B cell (primary cell): ENCODE results near the gene FRMD8. TPM values are rescaled to one million over a fixed set of nuclear protein-coding genes. Genes with fewer than 3 reads are reported as not detected.
A peak's percentile ranks its signal among the peaks of the same experiment; 100 is the strongest.

ENCODE experiments used
- ATAC-seq: fragments of 200-7000 bp; cut with Tn5 transposase; one replicate; pipeline ENCODE4 v1.10.0; 2021; ENCODE audit warnings: low read depth, mild to moderate bottlenecking, moderate number of reproducible peaks, moderate library complexity
- CTCF ChIA-PET: fragments of 350-600 bp; sonication (Branson Sonifier 250); formaldehyde crosslinking; loops from one replicate; lab custom pipeline; 2021; ENCODE audit warnings: antibody characterized with exemption, inconsistent platforms; lab: Charles Lee
- POLR2A ChIA-PET: fragments of 350-600 bp; sonication (Branson Sonifier 250); formaldehyde crosslinking; loops from one replicate; lab custom pipeline; 2021; ENCODE audit warnings: antibody characterized with exemption; lab: Charles Lee
- DNase-seq: peaks from one replicate; pipeline ENCODE4 v3.0.0; 2013
- H2AFZ ChIP-seq: 2 replicates; pipeline ENCODE4 v1.6.1; 2012; ENCODE audit warnings: mild to moderate bottlenecking, low read depth, low read length; ENCODE audit not compliant: insufficient read depth, poor library complexity, severe bottlenecking
- H3K27ac ChIP-seq, 2 donors: 1 replicate in 1 of 2; 2 replicates in 1 of 2; pipeline ENCODE4 v1.5.1; 2012 to 2013; ENCODE audit warnings: low read length in 2 of 2, mild to moderate bottlenecking in 2 of 2, moderate library complexity in 1 of 2
- H3K27me3 ChIP-seq, 4 experiments: fragments of 200-600 bp in 1 of 4; sonication (generic) in 1 of 4; replicated peaks in 1 of 4; 1 replicate in 2 of 4; 2 replicates in 2 of 4; pipeline versions ENCODE4 v1.6.1 to v1.7.0; 2013 to 2016; ENCODE audit warnings: low read length in 3 of 4, mild to moderate bottlenecking in 2 of 4, mixed read lengths in 1 of 4, moderate library complexity in 1 of 4; ENCODE audit not compliant: insufficient read depth in 4 of 4, control insufficient read depth in 3 of 4; ENCODE audit errors: control extremely low read depth in 1 of 4
- H3K36me3 ChIP-seq, 2 experiments: replicated peaks in 1 of 2; 1 replicate in 1 of 2; 2 replicates in 1 of 2; pipeline versions ENCODE4 v1.6.1 to v1.7.1; 2013; ENCODE audit warnings: low read length in 1 of 2; ENCODE audit not compliant: insufficient read depth in 2 of 2, control insufficient read depth in 1 of 2; ENCODE audit errors: control extremely low read depth in 1 of 2, extremely low read depth in 1 of 2
- H3K4me1 ChIP-seq, 2 donors: fragments of 200-600 bp in 1 of 2; sonication (generic) in 1 of 2; 1 replicate in 1 of 2; 2 replicates in 1 of 2; pipeline versions ENCODE4 v1.5.1 to v1.6.1; 2013 to 2017; ENCODE audit warnings: low read length in 2 of 2; ENCODE audit not compliant: control insufficient read depth in 2 of 2, insufficient read depth in 2 of 2
- H3K4me2 ChIP-seq: replicated peaks from 2 replicates; pipeline ENCODE3; 2012; ENCODE audit warnings: mild to moderate bottlenecking, low read depth, low read length; ENCODE audit not compliant: poor library complexity, severe bottlenecking
- H3K4me3 ChIP-seq, 5 experiments: fragments of 200-600 bp in 1 of 5; sonication (generic) in 1 of 5; 1 replicate in 3 of 5; 2 replicates in 2 of 5; pipeline versions ENCODE4 v1.5.1 to v1.7.0; 2011 to 2016; ENCODE audit warnings: low read length in 4 of 5, mild to moderate bottlenecking in 4 of 5, low read depth in 2 of 5, control low read depth in 1 of 5, moderate library complexity in 1 of 5; ENCODE audit not compliant: insufficient read depth in 1 of 5; ENCODE audit errors: control extremely low read depth in 1 of 5, extremely low read depth in 1 of 5
- H3K79me2 ChIP-seq: fragments of 200-600 bp; sonication (generic); one replicate; pipeline ENCODE4 v1.6.0; 2016; ENCODE audit warnings: low read length; ENCODE audit not compliant: control insufficient read depth, insufficient read depth
- H3K9ac ChIP-seq: fragments of 200-600 bp; sonication (generic); 2 replicates; pipeline ENCODE4 v1.6.1; 2017; ENCODE audit warnings: mild to moderate bottlenecking, low read length, moderate library complexity
- H3K9me3 ChIP-seq, 3 donors: one replicate each; pipeline versions ENCODE4 v1.6.1 to v1.7.1; 2013; ENCODE audit warnings: low read length in 2 of 3; ENCODE audit not compliant: control insufficient read depth in 2 of 3, insufficient read depth in 1 of 3; ENCODE audit errors: control extremely low read depth in 1 of 3
- H4K20me1 ChIP-seq: 2 replicates; pipeline ENCODE4 v1.6.0; 2012; ENCODE audit warnings: mild to moderate bottlenecking, low read length; ENCODE audit not compliant: insufficient read depth, control insufficient read depth, poor library complexity, severe bottlenecking
- H3K27ac Mint-ChIP-seq: one replicate; pipeline ENCODE4 v1.8.0; 2021; ENCODE audit warnings: mixed read lengths
- H3K27me3 Mint-ChIP-seq: one replicate; pipeline ENCODE4 v1.8.0; 2021; ENCODE audit warnings: mixed read lengths
- H3K4me1 Mint-ChIP-seq: one replicate; pipeline ENCODE4 v1.8.0; 2021; ENCODE audit warnings: mixed read lengths
- H3K4me3 Mint-ChIP-seq: one replicate; pipeline ENCODE4 v1.8.0; 2021; ENCODE audit warnings: mixed read lengths
- H3K9me3 Mint-ChIP-seq: one replicate; pipeline ENCODE4 v1.8.0; 2022; ENCODE audit warnings: mixed read lengths; ENCODE audit not compliant: insufficient read depth
- EZH2 ChIP-seq: IDR thresholded peaks from 2 replicates; pipeline ENCODE4 v1.6.1; 2012; ENCODE audit warnings: borderline replicate concordance, low read depth, mild to moderate bottlenecking, moderate library complexity, low read length; ENCODE audit not compliant: insufficient read depth, poor library complexity, severe bottlenecking
- WGBS: methylation state at CpG from one replicate; pipeline ENCODE4 v1.1.5; 2013; ENCODE audit warnings: missing lambda C conversion rate; ENCODE audit not compliant: insufficient coverage; 5-methylcytosine and 5-hydroxymethylcytosine counted together
- intact Hi-C: fragments of 100-400 bp; cut with micrococcal nuclease; formaldehyde crosslinking; loops from one replicate; pipeline ENCODE4 v1.10.0; 2022
- polyA plus RNA-seq: library from polyadenylated mRNA; depleted of rRNA; stranded (reverse); fragments of >200 nt; gene quantifications from 2 replicates; pipeline ENCODE4 v1.2.3, GENCODE V29; 2012
- total RNA-seq, 2 donors: library from RNA; stranded (reverse); fragments of 120-200 nt in 1 of 2; gene quantifications; 1 replicate in 1 of 2; 2 replicates in 1 of 2; pipeline versions ENCODE4 v1.2.3 to v1.2.4, GENCODE V29; 2013 to 2022
- TF ChIP-seq, protein P1 (sequence below): fragments of 200-600 bp; IDR thresholded peaks from one replicate; pipeline ENCODE4 v1.8.0; 2022; ENCODE audit warnings: antibody characterized with exemption, mild to moderate bottlenecking

Gene FRMD8
- total and polyA plus RNA-seq, 2 donors (not counting 1 experiment from before 2014, with no cell fraction given), result 44.3 to 73.6 TPM

DNA sequence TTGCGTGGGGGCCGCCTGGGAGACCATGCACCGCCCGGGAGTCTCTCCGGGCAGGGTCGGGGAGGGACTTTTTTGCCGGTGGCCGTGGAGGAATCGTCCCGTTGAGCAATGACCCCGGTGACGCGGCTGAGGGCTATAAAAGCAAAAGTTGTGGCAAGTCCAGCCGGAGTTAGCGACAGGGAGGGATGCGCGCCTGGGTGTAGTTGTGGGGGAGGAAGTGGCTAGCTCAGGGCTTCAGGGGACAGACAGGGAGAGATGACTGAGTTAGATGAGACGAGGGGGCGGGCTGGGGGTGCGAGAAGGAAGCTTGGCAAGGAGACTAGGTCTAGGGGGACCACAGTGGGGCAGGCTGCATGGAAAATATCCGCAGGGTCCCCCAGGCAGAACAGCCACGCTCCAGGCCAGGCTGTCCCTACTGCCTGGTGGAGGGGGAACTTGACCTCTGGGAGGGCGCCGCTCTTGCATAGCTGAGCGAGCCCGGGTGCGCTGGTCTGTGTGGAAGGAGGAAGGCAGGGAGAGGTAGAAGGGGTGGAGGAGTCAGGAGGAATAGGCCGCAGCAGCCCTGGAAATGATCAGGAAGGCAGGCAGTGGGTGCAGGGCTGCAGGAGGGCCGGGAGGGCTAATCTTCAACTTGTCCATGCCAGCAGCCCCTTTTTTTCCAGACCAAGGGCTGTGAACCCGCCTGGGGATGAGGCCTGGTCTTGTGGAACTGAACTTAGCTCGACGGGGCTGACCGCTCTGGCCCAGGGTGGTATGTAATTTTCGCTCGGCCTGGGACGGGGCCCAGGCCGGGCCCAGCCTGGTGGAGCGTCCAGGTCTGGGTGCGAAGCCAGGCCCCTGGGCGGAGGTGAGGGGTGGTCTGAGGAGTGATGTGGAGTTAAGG lies 36.4 kb downstream of the FRMD8 start, which contains the start of gene NEAT1:
NEAT1 (plus strand) TSS at position 166 of the 883 bp plus-strand sequence.
- peaks cover 61% of the 10 kb centered on the region for H3K79me2 ChIP-seq
- WGBS, result 0% methylated on average over 37 of the region's 40 CpGs
- CTCF ChIA-PET, result interaction anchor here (0.7 to 14.9 kb wide), 5 partner anchors 9 to 82 kb away, joined by 3 to 541 read pairs (median 3); partner anchors contain the start of gene MALAT1
- Mint-ChIP-seq H3K27me3 (no peaks in the 10 kb centered on the region), H3K27ac (peak within 1 kb of the TSS; percentile 100), H3K9me3 (no peaks in the 10 kb centered on the region), H3K4me1 (peaks cover 73% of the 10 kb centered on the region), H3K4me3 (peak within 1 kb of the TSS; percentile 92)
- ATAC-seq (peak; percentile 8), DNase-seq (peak; percentile 92)
- H3K36me3 ChIP-seq, result peaks cover 0 to 12% of the 10 kb centered on the region in 2 experiments
- intact Hi-C loops, result no loop called here
- no peaks in the 10 kb centered on the region for H3K27me3 ChIP-seq
- peak within 1 kb of the TSS; percentile 90 for H3K9ac ChIP-seq
- no peaks in the 10 kb centered on the region for H3K9me3 ChIP-seq
- H3K27ac ChIP-seq, result peak within 1 kb of the TSS; percentile 91 to 97
- peak within 1 kb of the TSS; percentile 94 for H3K4me2 ChIP-seq
- H3K4me1 ChIP-seq, result peaks cover 79 to 89% of the 10 kb centered on the region in 2 donors
- no peaks in the 10 kb centered on the region for H4K20me1 ChIP-seq
- POLR2A ChIA-PET, result interaction anchor here (0.5 to 16.5 kb wide), 23 partner anchors 7 to 629 kb away, joined by 3 to 1159 read pairs (median 4); partner anchors contain the start of genes DPF2, MALAT1, SCYL1 and SF3B2
- peak within 1 kb of the TSS; percentile 61 for H2AFZ ChIP-seq
- peak within 1 kb of the TSS; percentile 63 to 98 (median 75) for H3K4me3 ChIP-seq
- no peak for TF ChIP-seq EZH2
- TF ChIP-seq, protein P1, sequence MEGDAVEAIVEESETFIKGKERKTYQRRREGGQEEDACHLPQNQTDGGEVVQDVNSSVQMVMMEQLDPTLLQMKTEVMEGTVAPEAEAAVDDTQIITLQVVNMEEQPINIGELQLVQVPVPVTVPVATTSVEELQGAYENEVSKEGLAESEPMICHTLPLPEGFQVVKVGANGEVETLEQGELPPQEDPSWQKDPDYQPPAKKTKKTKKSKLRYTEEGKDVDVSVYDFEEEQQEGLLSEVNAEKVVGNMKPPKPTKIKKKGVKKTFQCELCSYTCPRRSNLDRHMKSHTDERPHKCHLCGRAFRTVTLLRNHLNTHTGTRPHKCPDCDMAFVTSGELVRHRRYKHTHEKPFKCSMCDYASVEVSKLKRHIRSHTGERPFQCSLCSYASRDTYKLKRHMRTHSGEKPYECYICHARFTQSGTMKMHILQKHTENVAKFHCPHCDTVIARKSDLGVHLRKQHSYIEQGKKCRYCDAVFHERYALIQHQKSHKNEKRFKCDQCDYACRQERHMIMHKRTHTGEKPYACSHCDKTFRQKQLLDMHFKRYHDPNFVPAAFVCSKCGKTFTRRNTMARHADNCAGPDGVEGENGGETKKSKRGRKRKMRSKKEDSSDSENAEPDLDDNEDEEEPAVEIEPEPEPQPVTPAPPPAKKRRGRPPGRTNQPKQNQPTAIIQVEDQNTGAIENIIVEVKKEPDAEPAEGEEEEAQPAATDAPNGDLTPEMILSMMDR, result no peak
